GM19397 (cell line): ENCODE data around the gene HYDIN.

ENCODE experiments used
- ATAC-seq: cut with Tn5 transposase; IDR thresholded peaks from one replicate; pipeline ENCODE4 v1.9.1; 2021; ENCODE audit warnings: mild to moderate bottlenecking, moderate library complexity; ENCODE audit not compliant: unreplicated experiment

The HYDIN gene

GRCh38 chr16:70769131-70769530 is 461.4 kb downstream of the HYDIN start:
- no peak for ATAC-seq

GRCh38 chr16:70768203-70768580 is 462.3 kb downstream of the HYDIN start:
- no peak for ATAC-seq

- ATAC-seq = no peak
Measured at GRCh38 chr16:70767377-70768202, 462.9 kb downstream of the HYDIN start.

- no peak for ATAC-seq
Measured at GRCh38 chr16:70766658-70767057, 463.9 kb downstream of the HYDIN start.

GRCh38 chr16:70766176-70766575 is 464.3 kb downstream of the HYDIN start:
- no peak for ATAC-seq

- no peak for ATAC-seq
Measured at GRCh38 chr16:70765491-70765890, 465.0 kb downstream of the HYDIN start.

GRCh38 chr16:70764632-70765031 is 465.9 kb downstream of the HYDIN start:
- ATAC-seq = no peak

- no peak for ATAC-seq
Measured at GRCh38 chr16:70760221-70760620, 470.3 kb downstream of the HYDIN start.

- no peak for ATAC-seq
Measured at GRCh38 chr16:70759666-70760065, 470.9 kb downstream of the HYDIN start.

GRCh38 chr16:70758786-70759185 is 471.7 kb downstream of the HYDIN start:
- ATAC-seq = no peak
